Inferior parietal cortex (tissue), 1 donor: ENCODE measurements around the gene SSX1.
"Not testable (repeated sequence)": the region's sequence is repeated elsewhere in the genome, so short reads cannot be mapped to it uniquely, and the experiment has no call there.

Source experiments
- DNase-seq: peaks from one replicate; pipeline ENCODE4 v3.0.0-alpha.2; 2016; ENCODE audit errors: extremely low spot score

SSX1 gene, protein sequence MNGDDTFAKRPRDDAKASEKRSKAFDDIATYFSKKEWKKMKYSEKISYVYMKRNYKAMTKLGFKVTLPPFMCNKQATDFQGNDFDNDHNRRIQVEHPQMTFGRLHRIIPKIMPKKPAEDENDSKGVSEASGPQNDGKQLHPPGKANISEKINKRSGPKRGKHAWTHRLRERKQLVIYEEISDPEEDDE

DNA sequence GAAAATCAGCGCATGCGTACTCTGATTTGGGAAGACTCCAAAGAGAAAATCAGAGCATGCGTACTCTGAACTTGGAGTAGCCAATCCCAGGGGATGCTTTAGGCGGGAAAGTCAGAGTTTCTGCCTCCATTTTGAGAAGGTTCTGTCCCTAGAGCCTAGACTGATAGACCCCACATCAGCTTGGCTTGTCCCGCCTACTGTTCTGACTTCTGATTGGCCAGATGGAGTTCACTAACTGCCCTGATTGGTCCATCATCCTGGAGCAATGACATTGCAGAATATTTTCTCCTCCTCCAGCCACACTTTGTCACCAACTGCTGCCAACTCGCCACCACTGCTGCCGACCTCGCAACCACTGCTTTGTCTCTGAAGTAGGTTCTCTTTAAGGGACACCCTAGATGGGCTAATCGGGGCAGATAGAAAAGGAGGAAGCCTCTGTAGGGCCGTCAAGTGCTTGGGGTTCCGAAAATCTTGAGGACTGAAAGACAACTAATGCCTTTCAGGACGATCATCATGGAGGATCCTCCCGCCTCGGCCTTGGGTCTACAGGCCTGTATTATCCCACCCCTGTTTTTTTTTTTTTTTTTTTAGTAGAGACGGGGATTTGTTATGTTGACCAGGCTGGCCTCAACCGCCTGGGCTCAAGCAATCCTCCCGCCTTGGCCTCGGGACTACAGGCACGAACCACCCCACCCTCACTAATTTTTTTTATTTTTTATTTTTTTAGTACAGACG lies at the start of gene SSX1:
Gene SSX1, plus strand, starts transcription at position 331 of the 735 bp plus-strand sequence. CDS start 1,850 bp downstream, outside the sequence.
- peak; percentile 20 for DNase-seq

DNA sequence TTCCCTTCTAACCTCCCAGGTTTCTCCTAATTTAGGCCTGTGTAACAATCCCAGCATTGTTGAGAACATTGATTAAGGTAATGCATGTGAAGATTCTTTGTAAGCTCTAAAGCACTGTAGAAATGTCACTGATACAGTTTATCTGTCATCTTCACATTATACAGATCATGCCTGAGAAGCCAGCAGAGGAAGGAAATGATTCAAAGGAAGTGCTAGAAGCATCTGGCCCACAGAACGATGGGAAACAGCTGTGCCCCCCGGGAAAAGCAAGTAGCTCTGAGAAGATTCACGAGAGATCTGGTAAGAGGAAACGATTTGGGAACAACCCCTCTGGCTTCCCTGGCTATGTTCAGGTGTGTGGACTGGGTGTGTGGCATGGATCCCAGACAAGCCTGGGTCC lies 40.9 kb upstream of the SSX1 start:
- DNase-seq, result not testable (repeated sequence)

DNA sequence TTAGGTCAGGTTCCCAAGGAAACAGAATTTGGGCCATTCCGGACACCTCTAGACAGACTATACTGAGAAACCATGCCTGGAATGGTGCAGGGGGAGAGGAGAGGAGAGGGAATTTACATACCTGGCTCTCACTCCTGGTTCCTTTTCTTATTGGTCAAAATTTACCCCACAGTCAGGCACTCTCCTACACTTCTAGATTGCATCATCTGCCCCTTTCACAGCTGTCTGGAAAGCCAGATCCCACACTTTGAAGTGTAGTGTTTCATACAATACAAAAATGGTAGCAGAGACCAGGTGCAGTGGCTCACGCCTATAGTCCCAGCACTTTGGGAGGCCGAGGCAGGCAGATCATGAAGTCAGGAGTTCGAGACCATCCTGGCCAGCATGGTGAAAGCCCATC lies 31.0 kb upstream of the SSX1 start:
- DNase-seq, result not testable (repeated sequence)

DNA sequence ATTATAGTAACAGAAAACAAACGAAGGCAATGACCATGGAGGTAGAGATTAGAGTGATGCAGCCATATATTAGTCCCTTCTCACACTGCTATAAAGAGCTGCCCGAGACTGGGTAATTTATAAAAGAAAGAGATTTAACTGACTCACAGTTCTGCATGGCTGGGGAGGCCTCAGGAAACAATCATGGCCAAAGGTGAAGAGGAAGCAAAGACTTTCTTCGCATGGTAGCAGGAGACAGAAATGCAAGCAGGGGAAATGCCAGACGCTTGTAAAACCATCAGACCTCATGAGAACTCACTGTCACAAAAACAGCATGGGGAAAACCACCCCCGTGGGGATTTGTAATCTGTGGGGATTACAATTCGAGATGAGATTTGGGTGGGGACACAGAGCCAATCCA lies 2.2 kb upstream of the SSX1 start:
- DNase-seq, result not testable (repeated sequence)

DNA sequence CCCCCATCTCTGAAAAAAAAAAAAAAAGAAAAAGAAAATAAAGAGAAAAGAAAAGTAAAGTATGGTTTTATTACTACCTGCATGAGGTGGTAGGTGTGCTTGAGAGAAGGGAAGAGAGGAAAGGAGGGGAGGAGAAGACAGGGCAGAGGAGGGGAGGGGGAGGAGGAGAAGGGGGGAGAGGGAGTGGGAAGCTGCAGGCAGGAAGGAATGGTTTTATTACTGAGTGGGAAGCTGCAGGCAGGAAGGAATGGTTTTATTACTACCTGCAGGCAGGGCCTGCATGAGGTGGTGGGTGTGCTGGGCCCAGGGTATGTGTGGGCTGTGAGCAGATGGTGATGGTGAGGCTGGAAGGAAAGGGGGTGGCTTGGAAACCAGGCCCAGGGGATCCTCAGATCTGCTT lies 19.2 kb downstream of the SSX1 start:
- DNase-seq, result not testable (repeated sequence)

DNA sequence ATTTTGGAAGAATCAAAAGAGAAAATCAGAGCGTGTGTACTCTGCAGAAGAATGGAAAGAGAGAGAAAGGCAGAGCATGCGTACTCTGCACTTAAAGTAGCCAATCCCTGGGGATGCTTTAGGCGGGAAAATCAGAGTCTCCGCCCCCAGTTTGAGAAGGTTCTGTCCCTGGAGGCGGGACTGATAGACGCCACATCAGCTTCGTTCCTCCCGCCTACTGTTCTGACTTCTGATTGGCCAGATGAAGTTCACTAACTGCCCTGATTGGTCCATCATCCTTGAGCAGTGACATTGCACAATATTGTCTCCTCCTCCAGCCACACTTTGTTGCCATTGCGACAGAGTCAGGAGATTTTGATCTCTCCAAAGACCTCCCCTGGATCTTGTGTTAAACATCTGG lies 23.8 kb downstream of the SSX1 start:
- peak; percentile 1 for DNase-seq

DNA sequence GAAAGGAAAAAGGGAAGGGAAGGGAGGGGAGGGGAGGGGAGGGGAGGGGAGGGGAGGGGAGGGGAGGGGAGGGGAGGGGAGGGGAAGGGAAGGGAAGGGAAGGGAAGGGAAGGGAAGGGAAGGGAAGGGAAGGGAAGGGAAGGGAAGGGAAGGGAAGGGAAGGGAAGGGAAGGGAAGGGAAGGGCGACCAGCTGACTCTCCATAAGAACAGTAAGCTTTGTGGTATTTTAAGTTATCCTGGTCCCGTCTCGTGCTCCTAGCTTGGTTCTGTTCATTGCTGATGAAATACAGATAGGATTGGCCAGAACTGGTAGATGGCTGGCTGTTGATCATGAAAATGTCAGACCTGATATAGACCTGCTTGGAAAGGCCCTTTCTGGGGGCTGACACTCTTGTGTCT lies 25.5 kb downstream of the SSX1 start:
- DNase-seq, result not testable (repeated sequence)

DNA sequence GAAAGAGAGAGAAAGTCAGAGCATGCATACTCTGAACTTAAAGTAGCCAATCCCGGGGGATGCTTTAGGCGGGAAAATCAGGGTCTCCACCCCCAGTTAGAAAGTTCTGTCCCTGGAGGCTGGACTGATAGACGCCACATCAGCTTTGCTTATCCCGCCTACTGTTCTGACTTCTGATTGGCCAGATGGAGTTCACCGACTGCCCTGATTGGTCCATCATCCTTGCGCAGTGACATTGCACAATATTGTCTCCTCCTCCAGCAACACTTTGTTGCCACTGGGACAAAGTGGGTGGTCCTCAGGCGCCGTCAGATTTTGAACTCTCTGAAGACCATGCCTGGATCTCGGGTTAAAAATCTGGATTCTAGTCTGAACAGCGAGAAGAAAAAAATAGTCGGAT lies 51.0 kb downstream of the SSX1 start:
- no peak for DNase-seq

DNA sequence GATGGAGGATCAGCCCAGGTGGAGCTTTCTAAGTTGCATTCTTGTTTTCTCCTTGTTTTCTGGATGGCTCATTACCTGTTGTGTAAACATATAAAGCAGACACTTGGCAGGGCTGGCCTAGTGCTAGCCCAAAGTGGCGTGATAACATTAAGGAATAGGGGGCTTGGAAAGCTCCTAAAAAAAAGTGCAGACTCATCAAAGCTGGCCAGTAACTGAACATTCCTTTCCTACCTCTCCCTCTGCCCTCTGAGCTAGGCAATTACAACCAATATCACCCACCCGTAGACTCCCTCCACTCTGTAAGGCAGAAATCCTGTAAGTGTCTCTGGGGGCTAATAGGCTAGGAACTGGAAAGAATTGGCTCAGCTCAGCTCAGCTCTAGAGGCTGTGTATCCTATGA lies 58.8 kb downstream of the SSX1 start:
- not testable (repeated sequence) for DNase-seq
